Renal cortical epithelial cell (primary cell): ENCODE results near the gene FARP1. TPM values are rescaled to one million over a fixed set of nuclear protein-coding genes. Genes with fewer than 3 reads are reported as not detected.
"Not testable (repeated sequence)": the region's sequence is repeated elsewhere in the genome, so short reads cannot be mapped to it uniquely, and the experiment has no call there.

Experiments
- DNase-seq: peaks from one replicate; pipeline ENCODE4 v3.0.0-alpha.2; 2011; ENCODE audit warnings: low read depth
- total RNA-seq: library from RNA; depleted of rRNA; stranded (reverse); fragments of >200 nt; gene quantifications from 2 replicates; pipeline ENCODE4 v1.2.3, GENCODE V29; 2014

The FARP1 gene
- total RNA-seq, 1 donor from 2014 or later = 261 TPM

GRCh38 chr13:98364647-98365046 is 221.8 kb downstream of the FARP1 start:
- DNase-seq = no peak

DNA sequence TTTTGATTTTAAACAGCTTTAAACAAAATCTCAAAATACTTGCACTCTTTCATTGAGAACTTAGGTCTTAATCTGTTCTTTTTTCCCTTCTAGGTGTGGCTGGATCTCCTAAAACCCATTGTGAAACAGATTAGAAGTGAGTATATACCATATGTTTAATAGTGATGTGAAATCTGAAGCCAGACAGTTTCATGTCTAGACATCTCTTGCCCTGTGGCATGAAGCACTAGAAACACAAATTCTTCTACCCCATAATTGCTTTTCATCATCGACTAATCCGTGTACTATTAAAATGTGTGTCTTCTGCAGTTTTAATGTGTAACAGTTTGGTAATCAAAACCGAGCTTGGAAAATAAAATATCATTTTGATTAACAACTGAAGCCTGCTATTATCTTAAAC is 222.4 kb downstream of the FARP1 start:
- no peak for DNase-seq

DNA sequence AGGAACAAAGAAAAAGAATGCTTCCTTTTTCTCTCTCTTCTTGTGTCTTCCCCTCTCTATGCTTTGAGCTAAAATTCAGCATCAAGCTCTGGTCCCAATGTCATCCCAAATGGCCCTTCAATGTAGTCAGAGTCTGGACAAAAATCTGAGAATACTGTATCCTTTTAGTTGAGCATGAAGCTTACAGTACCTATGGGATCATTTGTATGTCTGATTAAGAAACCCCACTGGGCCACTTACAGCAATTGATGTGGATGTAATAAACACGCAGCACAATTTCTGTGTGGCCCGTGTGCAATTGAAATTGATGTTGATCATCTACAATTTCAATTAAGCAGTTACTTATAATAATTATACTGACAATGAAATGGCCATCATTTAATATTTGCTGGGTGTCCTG is 223.1 kb downstream of the FARP1 start:
- DNase-seq = no peak

DNA sequence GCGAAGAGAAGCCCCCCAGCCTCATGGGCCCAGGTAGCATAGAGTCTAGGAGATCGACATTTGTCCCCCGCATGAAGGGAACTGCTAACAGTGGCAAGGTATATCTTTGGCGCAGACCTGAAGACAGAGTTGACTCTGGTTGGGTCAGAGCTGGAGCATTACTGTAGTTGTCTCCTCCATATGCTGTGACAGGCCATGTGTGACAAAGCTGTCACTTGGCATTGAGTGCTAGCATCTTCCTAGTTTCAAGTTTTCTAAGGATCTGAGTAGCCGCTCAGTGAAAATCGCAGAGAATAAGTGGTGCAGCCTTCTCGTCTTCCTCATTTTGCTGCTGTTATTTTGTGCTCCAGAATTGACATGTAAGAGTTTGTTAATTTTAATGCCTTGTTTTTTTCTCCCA is 223.5 kb downstream of the FARP1 start:
- DNase-seq = no peak

DNA sequence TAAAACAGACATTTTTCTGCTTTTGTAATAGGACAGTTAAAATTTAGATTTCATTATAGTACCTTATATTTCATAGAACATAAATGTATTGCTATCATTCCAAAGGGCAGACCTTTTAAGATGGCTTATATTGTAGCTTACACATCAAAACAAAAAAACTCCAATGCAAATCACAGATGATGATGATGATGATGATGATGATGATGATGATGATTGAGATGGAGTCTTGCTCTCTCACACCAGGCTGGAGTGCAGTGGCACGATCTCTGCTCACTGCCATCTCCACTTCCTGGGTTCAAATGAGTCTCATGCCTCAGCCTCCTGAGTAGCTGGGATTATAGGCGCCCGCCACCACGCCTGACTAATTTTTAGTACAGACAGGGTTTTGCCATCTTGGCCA is 224.1 kb downstream of the FARP1 start:
- DNase-seq = no peak

- DNase-seq = peak; percentile 96
Measured at GRCh38 chr13:98368019-98368418, 225.1 kb downstream of the FARP1 start.

DNA sequence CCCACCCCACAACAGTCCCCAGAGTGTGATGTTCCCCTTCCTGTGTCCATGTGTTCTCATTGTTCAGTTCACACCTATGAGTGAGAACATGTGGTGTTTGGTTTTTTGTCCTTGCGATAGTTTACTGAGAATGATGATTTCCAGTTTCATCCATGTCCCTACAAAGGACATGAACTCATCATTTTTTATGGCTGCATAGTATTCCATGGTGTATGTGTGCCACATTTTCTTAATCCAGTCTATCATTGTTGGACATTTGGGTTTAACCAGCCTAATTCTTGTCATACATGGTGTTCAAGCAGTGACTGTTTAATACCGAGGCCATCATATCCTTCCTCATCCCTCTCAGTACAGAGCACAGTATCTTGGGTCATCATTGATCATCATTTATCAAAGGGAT is 226.6 kb downstream of the FARP1 start:
- DNase-seq = not testable (repeated sequence)

DNA sequence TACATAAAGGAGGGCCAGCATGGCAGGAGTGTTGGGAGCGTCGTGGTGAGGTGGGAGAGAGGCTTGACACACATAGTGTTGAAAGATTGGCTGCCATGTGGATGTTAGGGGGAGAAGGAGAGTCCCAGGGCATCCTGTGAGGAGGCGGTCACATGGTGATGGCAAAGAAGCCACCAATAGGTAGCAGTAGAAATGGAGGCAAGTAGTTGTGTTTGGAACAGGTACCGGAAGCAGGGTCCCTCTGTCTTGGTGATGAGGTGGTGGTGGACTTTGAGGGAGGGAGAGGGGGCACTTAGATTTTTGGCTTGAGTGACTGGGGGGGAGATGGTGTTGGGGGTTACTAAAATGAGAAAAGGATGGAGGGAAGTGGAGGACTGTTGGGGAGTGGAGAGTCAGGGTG is 227.4 kb downstream of the FARP1 start:
- no peak for DNase-seq

DNA sequence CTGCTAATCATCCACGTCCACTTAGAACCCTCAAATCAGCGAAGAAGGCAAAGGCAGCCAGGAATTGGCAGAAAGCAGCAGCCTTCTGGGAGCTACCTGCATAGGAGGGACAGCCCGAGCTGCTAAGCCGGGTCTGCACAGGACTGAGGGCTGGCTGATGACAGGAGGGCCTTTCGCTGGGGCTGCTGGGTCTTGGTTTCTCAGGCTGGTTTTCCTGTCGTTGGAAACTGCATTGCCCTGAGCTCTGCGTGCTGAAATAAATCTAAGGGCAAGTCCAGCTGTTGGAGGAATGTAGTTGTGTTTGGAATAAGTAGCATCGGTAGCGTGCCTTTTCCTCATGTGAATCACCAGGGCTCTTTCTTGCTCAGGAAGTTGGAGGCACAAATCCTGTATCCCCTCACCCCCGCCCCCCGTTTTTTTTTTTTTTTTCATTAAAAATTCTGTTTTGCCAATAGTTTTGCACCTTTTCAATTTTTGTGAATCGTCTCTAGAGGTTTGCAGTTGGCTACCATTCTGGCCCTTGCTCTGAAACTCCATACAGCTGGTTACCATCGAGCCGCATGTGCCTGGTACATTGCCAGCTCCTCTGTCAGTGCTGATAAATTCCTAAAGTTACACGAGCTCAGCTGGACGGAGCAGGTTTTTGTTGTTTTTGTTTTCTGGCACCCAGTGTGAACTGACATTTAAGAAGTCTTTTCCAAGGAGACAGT is 228.1 kb downstream of the FARP1 start:
- peak; percentile 57 for DNase-seq

DNA sequence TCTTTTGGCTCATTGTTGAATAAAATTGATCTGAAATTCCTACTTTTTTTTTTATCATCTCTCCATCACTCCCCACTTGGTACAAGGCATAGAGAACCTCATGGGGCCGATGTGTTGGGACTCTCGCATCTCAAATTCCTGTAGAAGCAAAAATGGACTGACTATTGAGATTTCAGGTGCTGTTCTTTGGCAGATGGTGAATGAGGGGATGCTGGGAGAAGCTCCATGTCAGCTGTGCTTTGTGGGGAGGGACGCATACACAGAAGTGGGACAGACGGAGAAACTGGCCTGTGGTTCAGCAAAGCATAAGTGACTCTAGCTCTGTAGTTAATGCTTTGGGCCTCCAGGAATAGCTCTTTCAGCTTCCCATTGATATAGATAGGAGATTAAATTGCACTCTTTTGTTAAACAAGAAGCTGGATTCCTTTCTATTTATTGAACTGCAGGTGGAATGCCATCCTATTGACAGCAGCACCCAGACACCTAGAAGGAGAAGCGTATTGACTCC is 228.7 kb downstream of the FARP1 start:
- DNase-seq = no peak

DNA sequence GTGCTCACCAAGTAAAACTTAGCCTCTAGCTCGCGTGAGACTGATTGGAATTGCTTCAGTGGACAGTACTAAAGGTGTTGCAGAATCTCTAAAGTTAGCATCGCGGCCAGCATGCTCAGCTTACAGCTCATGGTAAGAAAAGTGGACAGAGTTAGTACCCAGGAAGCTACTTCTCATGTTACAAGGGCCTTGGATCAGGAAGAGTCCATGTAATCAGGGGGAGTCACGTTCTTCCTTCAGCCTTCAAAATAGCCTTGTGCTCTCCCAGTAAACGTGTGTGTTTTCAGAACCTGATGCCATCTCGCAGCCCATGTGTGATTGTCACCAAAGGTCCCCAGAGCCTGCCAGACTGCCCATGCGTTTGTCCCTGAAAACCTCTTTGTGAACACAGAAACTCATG is 230.0 kb downstream of the FARP1 start:
- peak; percentile 44 for DNase-seq

- no peak for DNase-seq
Measured at GRCh38 chr13:98374750-98375149, 231.9 kb downstream of the FARP1 start.

DNA sequence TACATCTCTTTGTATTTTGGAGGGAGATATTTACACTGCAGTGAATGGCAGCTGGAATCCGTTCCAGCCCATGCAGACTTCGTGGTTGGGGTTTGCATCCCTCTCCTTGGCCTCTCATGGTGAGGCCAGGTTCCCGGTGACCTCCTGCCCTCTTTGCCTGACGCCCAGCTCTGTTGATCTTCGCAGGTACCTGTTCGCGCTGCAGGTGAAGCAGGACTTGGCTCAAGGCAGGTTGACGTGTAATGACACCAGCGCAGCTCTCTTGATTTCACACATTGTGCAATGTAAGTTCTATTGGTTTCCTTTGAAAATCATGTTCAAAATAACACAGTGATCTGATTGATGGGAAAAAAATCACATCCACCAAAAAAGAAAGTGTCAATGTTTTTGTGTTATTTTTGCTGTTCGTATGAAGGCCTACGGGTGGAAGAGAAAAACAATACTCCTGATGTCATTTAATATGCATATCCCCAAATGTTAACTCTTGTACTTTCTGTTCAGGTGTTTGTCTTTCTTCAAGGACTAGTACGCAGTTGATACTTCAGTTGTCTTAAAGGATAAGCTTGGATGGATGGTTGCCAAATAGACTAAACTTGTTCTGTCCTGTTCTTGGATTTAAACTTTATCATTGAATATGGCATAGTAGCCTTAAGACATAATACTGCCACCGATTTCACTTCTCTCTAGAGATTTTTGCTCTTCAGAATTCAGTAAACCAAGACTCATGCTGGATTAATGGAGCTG is 234.9 kb downstream of the FARP1 start:
- DNase-seq = no peak

- DNase-seq = peak; percentile 95
Measured at GRCh38 chr13:98384739-98385138, 241.8 kb downstream of the FARP1 start.

GRCh38 chr13:98385606-98386005 is 242.7 kb downstream of the FARP1 start:
- DNase-seq = no peak

GRCh38 chr13:98386637-98387036 is 243.7 kb downstream of the FARP1 start:
- DNase-seq = no peak

GRCh38 chr13:98389319-98389718 is 246.4 kb downstream of the FARP1 start:
- DNase-seq = no peak

DNA sequence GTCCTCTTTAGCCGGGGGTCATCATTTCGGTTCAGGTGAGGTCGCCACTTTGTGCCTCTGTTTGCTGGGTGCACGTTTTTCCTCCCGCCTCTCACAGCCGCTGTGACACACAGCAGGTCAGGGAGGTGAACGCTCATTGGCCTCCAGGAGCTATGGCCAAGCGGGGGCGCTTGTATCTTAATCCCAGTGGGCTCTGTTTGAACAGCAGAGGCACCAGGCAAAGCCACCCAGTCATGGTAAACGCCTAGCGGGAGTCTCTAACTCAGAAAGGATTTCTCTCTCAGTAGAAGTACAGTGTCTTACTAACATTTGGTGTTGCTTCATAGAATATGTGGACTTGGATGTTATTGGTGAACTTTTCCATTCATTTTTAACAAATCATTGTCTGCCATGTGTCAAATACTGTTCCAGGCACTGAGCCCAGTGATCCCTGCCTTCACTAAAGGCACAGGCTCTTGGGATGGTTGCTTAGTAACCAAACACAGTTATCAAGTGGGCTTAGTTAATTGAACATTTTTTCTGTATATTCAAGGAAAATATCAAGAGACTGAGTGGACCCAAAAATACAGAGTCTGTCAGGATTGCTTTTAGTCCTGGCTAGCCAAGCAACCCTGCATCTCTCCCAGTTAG is 247.3 kb downstream of the FARP1 start:
- DNase-seq = no peak

- DNase-seq = no peak
Measured at GRCh38 chr13:98393873-98394272, 251.0 kb downstream of the FARP1 start.

GRCh38 chr13:98394820-98395510 is 252.1 kb downstream of the FARP1 start:
- no peak for DNase-seq

GRCh38 chr13:98396071-98396710 is 253.3 kb downstream of the FARP1 start:
- DNase-seq = no peak

DNA sequence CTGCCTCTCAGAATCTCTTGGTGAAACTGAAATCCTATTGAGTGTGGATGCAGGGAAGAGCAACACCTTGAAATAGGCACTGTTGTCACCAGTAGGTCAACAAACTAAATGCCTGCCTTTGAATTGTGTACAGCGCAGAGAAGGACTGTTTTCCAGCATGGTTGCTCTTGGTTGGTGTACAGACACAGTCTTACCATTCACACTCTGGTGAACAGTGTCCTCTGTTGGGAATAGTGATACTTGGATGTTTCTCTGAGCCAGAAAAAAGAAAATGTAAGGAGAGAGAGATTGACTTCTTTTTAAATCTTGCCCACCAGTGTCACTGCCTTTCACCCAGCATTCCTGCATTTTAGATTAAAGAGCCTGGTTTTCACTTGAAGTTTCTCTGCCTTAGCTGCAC is 254.3 kb downstream of the FARP1 start:
- peak; percentile 33 for DNase-seq
